GM12892 (cell line): ENCODE measurements around the gene MAML3.

ENCODE experiments used
- DNase-seq: peaks from one replicate; pipeline ENCODE4 v3.0.0; 2011; ENCODE audit not compliant: insufficient read length
- FAIRE-seq: peaks from 2 replicates; lab custom pipeline; 2011; peaks lifted over from hg19 to GRCh38; lab: Jason Lieb, UNC
- POLR2A ChIP-seq: IDR thresholded peaks from 2 replicates; pipeline ENCODE4 v1.6.1; 2011; ENCODE audit warnings: low read depth, low read length, control low read depth
- POLR2AphosphoS5 ChIP-seq: IDR thresholded peaks from 2 replicates; pipeline ENCODE4 v1.6.1; 2011; ENCODE audit warnings: low read depth, low read length, control low read depth
- TAF1 ChIP-seq: IDR thresholded peaks from 2 replicates; pipeline ENCODE4 v1.6.1; 2011; ENCODE audit warnings: low read depth, mild to moderate bottlenecking, control low read depth, low read length, borderline replicate concordance

MAML3 gene

GRCh38 chr4:139761461-139761860, 392.5 kb downstream of the MAML3 start:
- no peak for TF ChIP-seq POLR2A
- TF ChIP-seq TAF1 = no peak
- TF ChIP-seq POLR2AphosphoS5 = no peak
- FAIRE-seq (no peak), DNase-seq (no peak)

DNA sequence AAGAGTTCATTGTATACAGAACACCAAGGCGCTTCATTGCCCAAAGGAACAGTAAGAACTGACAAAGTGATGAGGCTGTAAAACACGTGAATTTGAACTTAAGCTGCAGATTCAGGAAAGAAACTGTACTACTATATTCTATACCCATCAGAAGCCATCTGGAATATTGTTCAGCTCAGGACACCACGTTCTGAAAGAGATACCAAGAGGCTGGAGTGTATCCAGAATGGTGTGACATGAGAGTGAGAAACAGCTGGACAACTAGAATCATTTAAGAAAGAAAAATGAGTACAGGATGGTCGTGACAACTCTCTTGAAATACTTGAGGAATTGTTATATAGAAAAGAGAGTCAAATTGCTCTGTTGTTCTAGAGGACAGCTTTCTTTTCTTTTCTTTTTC, 393.4 kb downstream of the MAML3 start:
- TF ChIP-seq POLR2A (no peak), TAF1 (no peak), POLR2AphosphoS5 (no peak)
- DNase-seq (no peak), FAIRE-seq (no peak)

GRCh38 chr4:139759097-139759496, 394.9 kb downstream of the MAML3 start:
- DNase-seq = no peak
- TF ChIP-seq POLR2A = no peak
- no peak for TF ChIP-seq TAF1
- TF ChIP-seq POLR2AphosphoS5 = no peak
- FAIRE-seq = no peak

- FAIRE-seq (no peak), DNase-seq (no peak)
Observed at GRCh38 chr4:139756391-139757180, 397.4 kb downstream of the MAML3 start.

DNA sequence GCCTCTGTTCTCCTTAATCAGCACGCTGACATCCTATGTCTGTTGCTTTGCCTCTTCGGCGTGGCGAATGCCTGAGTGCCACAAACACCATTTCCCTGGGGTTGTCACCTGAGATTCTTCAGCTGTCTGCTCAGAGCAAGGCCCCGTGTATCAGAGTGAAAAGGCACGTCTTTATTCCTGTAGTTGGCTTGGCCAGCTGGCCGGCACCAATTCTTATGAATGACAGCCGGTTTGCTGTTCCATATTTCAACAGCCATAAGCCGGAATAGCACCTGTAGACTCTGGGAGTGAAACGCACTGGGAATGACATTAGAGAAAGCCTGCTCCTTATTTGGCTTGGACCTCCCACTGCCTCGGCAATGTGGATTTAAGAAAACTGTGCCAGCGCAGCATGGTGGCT, 399.0 kb downstream of the MAML3 start:
- no peak for DNase-seq
- no peak for FAIRE-seq

More at GRCh38 chr4:139756391-139757180, 397.4 kb downstream of the MAML3 start:
- no peak for TF ChIP-seq TAF1

GRCh38 chr4:139753686-139754085, 400.3 kb downstream of the MAML3 start:
- no peak for TF ChIP-seq TAF1
- no peak for TF ChIP-seq POLR2A
- TF ChIP-seq POLR2AphosphoS5 = no peak
- FAIRE-seq (no peak), DNase-seq (no peak)

More for the DNA sequence above, 399.0 kb downstream of the MAML3 start:
- TF ChIP-seq POLR2A (no peak), TAF1 (no peak), POLR2AphosphoS5 (no peak)

DNA sequence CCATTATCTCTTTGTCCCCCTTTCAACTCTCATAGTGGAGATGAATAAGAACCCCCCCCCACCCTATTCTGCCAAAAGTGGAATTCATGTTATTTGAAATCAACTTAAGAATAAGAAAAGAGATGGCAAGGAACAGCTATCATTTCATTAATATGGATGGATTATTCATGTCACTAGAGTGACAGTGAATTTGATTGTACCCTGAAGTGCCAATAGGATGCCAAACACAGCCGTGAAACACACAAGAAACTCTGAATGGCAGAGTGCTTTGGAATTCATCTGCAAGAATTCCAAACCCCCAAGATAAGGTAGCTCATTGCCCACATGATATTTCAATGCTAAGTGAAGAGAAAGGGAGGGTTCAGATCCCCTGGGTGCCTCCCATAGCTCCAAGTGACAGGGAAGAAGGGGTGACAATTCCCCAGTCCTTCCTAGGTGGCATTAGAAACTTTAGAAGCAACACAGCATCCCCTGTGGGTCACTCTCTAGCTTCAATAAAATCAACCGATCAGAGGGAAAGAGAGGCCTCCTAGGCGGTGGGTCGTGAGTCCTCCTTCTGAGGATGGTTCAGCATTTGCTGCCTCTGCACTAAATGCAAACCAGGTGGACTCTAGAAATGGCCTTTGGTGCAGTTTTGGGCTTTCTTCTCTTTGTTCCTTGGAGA, 404.0 kb downstream of the MAML3 start:
- no peak for TF ChIP-seq POLR2AphosphoS5
- no peak for TF ChIP-seq TAF1
- no peak for TF ChIP-seq POLR2A
- DNase-seq = no peak
- FAIRE-seq = no peak

DNA sequence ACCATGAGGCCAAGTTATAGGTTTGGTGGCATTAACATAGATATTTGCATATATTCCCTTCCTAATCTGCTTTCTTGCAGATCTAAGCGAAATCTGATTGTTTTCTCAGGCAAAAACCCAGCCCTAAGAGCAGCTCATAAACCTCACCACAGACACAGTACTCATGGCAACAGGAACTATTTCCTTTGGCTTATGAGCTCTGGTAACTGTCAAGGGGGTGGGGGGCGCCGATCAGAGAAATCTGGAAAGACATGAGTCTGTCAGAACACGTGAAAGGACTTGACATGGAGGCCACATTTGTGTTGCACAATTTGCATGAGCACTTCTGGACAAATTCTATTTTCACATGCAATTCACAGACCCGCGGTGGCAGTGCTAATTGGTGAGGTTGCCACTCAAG, 404.6 kb downstream of the MAML3 start:
- FAIRE-seq = no peak
- no peak for DNase-seq
- no peak for TF ChIP-seq POLR2A
- no peak for TF ChIP-seq TAF1
- no peak for TF ChIP-seq POLR2AphosphoS5

GRCh38 chr4:139746431-139747171, 407.4 kb downstream of the MAML3 start:
- no peak for FAIRE-seq
- no peak for TF ChIP-seq POLR2AphosphoS5
- TF ChIP-seq POLR2A = no peak
- no peak for TF ChIP-seq TAF1
- DNase-seq = no peak

DNA sequence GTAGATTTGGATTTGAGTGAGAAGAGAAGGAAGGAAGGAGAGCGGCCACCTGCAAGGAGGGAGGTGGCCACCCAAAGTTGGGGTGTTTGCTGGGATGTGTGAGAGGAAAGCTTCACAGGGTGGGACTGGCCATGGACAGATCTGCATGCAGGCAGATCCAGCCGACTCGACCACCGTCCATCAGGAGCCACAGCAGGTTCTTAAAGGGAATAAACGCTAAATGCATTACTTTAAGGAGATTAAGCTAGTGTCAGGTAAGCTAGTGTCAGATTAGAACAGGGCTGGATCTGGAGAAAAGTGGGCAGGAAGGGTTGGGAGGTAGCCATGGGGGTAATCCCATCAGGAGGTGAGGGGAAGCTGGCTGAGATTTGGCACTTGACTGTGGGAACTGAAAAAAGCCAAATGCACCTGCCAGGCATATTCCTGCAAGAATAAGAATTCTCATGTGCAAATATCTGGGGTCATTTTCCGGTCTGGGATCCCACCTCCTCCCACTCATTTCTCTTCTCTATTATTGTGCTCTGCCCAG, 408.8 kb downstream of the MAML3 start:
- FAIRE-seq (no peak), DNase-seq (no peak)

GRCh38 chr4:139744232-139744631, 409.8 kb downstream of the MAML3 start:
- FAIRE-seq (no peak), DNase-seq (no peak)
- TF ChIP-seq POLR2AphosphoS5 = no peak
- TF ChIP-seq POLR2A = no peak
- TF ChIP-seq TAF1 = no peak

More for the DNA sequence above, 408.8 kb downstream of the MAML3 start:
- TF ChIP-seq TAF1 (no peak), POLR2A (no peak), POLR2AphosphoS5 (no peak)

DNA sequence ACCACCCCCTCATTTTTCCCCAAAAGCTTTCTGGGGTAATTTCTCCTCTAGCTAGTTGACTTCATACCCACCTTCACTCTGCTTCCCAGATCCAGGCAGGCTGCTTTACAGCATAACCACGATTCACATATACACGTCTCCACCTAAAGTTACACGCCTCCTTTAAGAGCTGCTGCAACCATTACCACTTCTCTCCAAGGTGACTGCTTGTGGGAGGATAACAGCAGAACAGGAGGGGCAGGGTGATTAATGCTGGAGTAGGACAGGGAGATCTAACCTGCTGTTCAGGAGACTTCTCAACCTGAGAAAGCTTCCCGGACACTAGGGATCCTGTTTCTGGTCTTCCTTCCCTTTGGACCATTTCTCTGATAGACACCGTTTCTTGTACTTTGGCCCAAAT, 411.0 kb downstream of the MAML3 start:
- FAIRE-seq (no peak), DNase-seq (no peak)
- TF ChIP-seq TAF1 = no peak
- no peak for TF ChIP-seq POLR2AphosphoS5
- TF ChIP-seq POLR2A = no peak
